Measurements from ENCODE around the gene CCNK.

Gene CCNK

GRCh38 chr14:99541677-99542470 lies 60.7 kb downstream of the CCNK start:
- no peak overlapping the region for H3K4me3 ChIP-seq (ENCODE audit: low read depth, low read length)
- TF ChIP-seq MAX (IDR thresholded peaks at IDR 0.05; ENCODE audit: low read depth, low read length) = no peak
- no peak for TF ChIP-seq MYC (IDR thresholded peaks at IDR 0.05; ENCODE audit: low read depth, low read length)
- TF ChIP-seq POLR2A (IDR thresholded peaks at IDR 0.05; ENCODE audit: extremely low read depth, insufficient read length) = no peak
- TF ChIP-seq, protein P1, sequence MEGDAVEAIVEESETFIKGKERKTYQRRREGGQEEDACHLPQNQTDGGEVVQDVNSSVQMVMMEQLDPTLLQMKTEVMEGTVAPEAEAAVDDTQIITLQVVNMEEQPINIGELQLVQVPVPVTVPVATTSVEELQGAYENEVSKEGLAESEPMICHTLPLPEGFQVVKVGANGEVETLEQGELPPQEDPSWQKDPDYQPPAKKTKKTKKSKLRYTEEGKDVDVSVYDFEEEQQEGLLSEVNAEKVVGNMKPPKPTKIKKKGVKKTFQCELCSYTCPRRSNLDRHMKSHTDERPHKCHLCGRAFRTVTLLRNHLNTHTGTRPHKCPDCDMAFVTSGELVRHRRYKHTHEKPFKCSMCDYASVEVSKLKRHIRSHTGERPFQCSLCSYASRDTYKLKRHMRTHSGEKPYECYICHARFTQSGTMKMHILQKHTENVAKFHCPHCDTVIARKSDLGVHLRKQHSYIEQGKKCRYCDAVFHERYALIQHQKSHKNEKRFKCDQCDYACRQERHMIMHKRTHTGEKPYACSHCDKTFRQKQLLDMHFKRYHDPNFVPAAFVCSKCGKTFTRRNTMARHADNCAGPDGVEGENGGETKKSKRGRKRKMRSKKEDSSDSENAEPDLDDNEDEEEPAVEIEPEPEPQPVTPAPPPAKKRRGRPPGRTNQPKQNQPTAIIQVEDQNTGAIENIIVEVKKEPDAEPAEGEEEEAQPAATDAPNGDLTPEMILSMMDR (IDR thresholded peaks at IDR 0.05; ENCODE audit: low read depth, low read length) = no peak
- DNase-seq (ENCODE audit: low read depth) = peak; percentile 34

DNA sequence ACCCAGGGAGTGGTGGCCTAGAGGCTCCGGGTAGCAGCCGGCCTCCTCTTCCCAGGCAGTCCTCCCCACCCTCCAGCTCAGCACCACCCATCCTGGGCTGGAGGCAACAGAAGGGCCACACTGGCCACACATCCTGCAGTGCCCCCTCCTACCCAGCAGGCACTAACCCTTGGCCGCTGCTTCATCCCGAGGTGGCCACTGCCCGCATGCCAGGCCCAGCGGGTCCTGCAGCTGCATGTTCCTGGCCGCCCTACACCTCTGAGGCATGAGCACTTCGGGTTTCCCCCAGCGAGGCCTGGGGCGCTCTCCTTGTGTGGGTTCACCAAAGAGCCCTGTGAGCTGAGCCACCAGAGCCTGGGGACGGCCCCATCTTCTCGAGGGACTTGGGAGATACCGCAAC lies 61.4 kb downstream of the CCNK start:
- no peak for TF ChIP-seq POLR2A (IDR thresholded peaks at IDR 0.05; ENCODE audit: extremely low read depth, insufficient read length)
- DNase-seq (ENCODE audit: low read depth) = no peak
- H3K4me3 ChIP-seq (ENCODE audit: low read depth, low read length) = no peak overlapping the region

DNA sequence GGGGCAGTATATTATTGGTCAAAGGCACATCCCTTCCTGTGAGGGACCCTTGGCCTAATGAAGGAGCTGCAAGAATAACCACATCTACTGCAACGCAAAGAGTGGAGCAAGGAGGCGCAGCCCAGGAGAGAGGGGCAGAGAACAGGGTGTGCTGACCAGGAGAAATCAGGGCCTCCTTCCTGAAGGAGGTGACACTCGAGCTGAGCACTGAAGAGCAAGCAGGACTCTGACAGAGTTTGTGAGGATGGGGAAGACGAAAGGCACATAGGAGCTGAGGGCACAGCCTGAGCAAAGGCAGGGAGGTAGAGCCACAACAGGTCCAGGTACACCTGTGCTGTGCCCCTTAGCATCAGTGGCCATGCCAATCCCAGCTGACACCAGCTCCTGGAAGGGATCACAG lies 62.2 kb downstream of the CCNK start:
- TF ChIP-seq MYC (IDR thresholded peaks at IDR 0.05; ENCODE audit: low read depth, low read length) (no peak), MAX (IDR thresholded peaks at IDR 0.05; ENCODE audit: low read depth, low read length) (no peak), POLR2A (IDR thresholded peaks at IDR 0.05; ENCODE audit: extremely low read depth, insufficient read length) (no peak)
- TF ChIP-seq, protein P1 (IDR thresholded peaks at IDR 0.05; ENCODE audit: low read depth, low read length) = no peak
- no peak overlapping the region for H3K4me3 ChIP-seq (ENCODE audit: low read depth, low read length)
- no peak for DNase-seq (ENCODE audit: low read depth)

DNA sequence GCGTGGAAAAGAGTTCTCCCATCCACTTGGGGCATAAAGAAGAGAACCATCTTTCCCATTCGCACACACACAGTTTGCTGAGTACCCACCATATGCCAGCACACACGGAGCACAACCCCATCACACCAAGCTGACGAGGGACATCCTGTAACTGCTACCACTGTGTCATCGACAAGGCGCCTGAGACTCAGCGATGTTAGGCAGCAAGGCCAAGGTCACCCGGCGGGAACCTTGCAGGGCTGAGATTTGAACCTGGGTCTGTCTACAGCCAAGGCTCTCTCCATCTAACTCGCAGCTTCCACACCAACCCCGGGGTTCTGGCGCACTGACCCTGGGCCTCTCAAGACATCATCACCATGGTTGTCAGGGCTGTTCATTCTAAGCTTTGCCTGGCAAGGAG lies 62.8 kb downstream of the CCNK start:
- TF ChIP-seq MYC (IDR thresholded peaks at IDR 0.05; ENCODE audit: low read depth, low read length) = no peak
- no peak for TF ChIP-seq MAX (IDR thresholded peaks at IDR 0.05; ENCODE audit: low read depth, low read length)
- TF ChIP-seq POLR2A (IDR thresholded peaks at IDR 0.05; ENCODE audit: extremely low read depth, insufficient read length) = no peak
- TF ChIP-seq, protein P1 (IDR thresholded peaks at IDR 0.05; ENCODE audit: low read depth, low read length) = no peak
- DNase-seq (ENCODE audit: low read depth) = no peak
- H3K4me3 ChIP-seq (ENCODE audit: low read depth, low read length) = no peak overlapping the region

DNA sequence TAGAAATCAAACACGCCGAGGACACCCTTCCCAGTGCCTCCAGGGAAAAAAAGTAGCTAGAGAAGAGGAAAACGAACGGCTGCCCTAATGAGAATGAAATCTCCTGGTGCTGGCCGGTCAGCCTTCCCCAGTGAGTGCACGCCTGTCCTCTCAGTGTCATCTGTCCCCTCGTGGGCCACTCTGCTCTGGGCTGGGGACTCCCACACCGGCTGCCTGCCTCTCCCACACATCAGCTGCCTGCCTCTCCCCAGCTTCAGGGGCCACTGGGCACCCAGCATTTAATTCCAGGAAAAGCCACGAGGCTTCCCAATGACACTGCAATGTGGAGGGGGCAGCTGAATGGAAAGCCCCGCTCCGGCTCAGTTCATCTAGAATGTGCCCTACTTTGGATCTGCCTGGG lies 63.8 kb downstream of the CCNK start:
- no peak overlapping the region for H3K4me3 ChIP-seq (ENCODE audit: low read depth, low read length)
- TF ChIP-seq, protein P1 (IDR thresholded peaks at IDR 0.05; ENCODE audit: low read depth, low read length) = no peak
- TF ChIP-seq MYC (IDR thresholded peaks at IDR 0.05; ENCODE audit: low read depth, low read length) (no peak), POLR2A (IDR thresholded peaks at IDR 0.05; ENCODE audit: extremely low read depth, insufficient read length) (no peak), MAX (IDR thresholded peaks at IDR 0.05; ENCODE audit: low read depth, low read length) (no peak)

DNA sequence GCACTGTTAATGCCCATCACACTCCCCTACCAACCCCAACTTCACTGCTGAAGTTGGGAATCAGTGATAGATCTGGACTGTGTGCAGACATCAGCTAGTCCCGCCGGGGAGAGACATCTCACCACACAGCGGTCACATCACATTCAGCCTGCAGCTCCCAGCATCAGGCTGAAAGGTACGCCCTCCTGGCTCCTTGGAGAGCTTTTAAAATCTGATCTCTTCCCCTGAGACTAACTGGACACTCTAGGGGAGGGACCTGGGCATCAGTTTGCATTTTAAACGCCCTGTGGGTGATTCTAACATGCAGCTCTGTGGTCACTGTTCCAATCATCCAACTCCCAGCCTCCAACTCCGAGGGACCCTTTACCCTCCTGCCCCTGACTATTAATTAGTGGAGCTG lies 64.4 kb downstream of the CCNK start:
- H3K4me3 ChIP-seq (ENCODE audit: low read depth, low read length) = no peak overlapping the region
- no peak for DNase-seq (ENCODE audit: low read depth)
- TF ChIP-seq MAX (IDR thresholded peaks at IDR 0.05; ENCODE audit: low read depth, low read length) = no peak
- TF ChIP-seq POLR2A (IDR thresholded peaks at IDR 0.05; ENCODE audit: extremely low read depth, insufficient read length) = no peak
- TF ChIP-seq MYC (IDR thresholded peaks at IDR 0.05; ENCODE audit: low read depth, low read length) = no peak
- TF ChIP-seq, protein P1 (IDR thresholded peaks at IDR 0.05; ENCODE audit: low read depth, low read length) = no peak

More for the DNA sequence above, 63.8 kb downstream of the CCNK start:
- DNase-seq (ENCODE audit: low read depth) = no peak

Data from NB4 (cell line).